SU-DHL-6 (cell line): Measurements from ENCODE around the gene BLACAT1.

Experiments used
- EZH2phosphoT487 ChIP-seq: fragments of 200-600 bp; sonication (generic), shearing (Covaris generic); conservative IDR thresholded peaks from 2 replicates; pipeline ENCODE4 v1.6.1; 2018; ENCODE audit warnings: mild to moderate bottlenecking, antibody characterized with exemption, low read length, moderate library complexity, mixed read lengths
- TF ChIP-seq, protein P1 (sequence below): fragments of 200-600 bp; sonication (generic); IDR thresholded peaks from one replicate; pipeline ENCODE4 v1.5.1; 2017; ENCODE audit warnings: antibody characterized with exemption, mild to moderate bottlenecking, low read length, moderate library complexity; ENCODE audit not compliant: insufficient read depth, poor library complexity, severe bottlenecking

- TF ChIP-seq, protein P1, sequence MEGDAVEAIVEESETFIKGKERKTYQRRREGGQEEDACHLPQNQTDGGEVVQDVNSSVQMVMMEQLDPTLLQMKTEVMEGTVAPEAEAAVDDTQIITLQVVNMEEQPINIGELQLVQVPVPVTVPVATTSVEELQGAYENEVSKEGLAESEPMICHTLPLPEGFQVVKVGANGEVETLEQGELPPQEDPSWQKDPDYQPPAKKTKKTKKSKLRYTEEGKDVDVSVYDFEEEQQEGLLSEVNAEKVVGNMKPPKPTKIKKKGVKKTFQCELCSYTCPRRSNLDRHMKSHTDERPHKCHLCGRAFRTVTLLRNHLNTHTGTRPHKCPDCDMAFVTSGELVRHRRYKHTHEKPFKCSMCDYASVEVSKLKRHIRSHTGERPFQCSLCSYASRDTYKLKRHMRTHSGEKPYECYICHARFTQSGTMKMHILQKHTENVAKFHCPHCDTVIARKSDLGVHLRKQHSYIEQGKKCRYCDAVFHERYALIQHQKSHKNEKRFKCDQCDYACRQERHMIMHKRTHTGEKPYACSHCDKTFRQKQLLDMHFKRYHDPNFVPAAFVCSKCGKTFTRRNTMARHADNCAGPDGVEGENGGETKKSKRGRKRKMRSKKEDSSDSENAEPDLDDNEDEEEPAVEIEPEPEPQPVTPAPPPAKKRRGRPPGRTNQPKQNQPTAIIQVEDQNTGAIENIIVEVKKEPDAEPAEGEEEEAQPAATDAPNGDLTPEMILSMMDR: no peak
- TF ChIP-seq EZH2phosphoT487: no peak
Measured at GRCh38 chr1:205492774-205493173, 36.9 kb upstream of the BLACAT1 start.
